Urinary bladder (tissue), 4 donors: ENCODE measurements around the gene U2AF2. TPM values are rescaled to one million over a fixed set of nuclear protein-coding genes. Genes with fewer than 3 reads are reported as not detected.

ENCODE experiments used
- DNase-seq: peaks from one replicate; pipeline ENCODE4 v3.0.0-alpha.2; 2015; ENCODE audit errors: extremely low spot score
- H3K27ac ChIP-seq: one replicate; pipeline ENCODE4 v1.5.1; 2013; ENCODE audit warnings: low read depth, mild to moderate bottlenecking, moderate library complexity
- H3K36me3 ChIP-seq: one replicate; pipeline ENCODE4 v1.6.1; 2013; ENCODE audit warnings: mild to moderate bottlenecking, moderate library complexity; ENCODE audit not compliant: insufficient read depth
- H3K4me1 ChIP-seq: one replicate; pipeline ENCODE4 v1.6.1; 2013; ENCODE audit warnings: mild to moderate bottlenecking, moderate library complexity; ENCODE audit not compliant: insufficient read depth
- H3K4me3 ChIP-seq: one replicate; pipeline ENCODE4 v1.5.1; 2013; ENCODE audit warnings: low read depth, low read length
- WGBS: extraction: QIAGEN DNeasy Blood & Tissue Kit; methylation state at CpG from one replicate; pipeline ENCODE4 v1.1.7; 2013; 5-methylcytosine and 5-hydroxymethylcytosine counted together
- polyA plus RNA-seq: library from polyadenylated mRNA; stranded (reverse); fragments of 200-250 nt; gene quantifications from one replicate; pipeline ENCODE4 v1.2.3, GENCODE V29; 2013
- total RNA-seq: library from RNA; depleted of rRNA; stranded (reverse); fragments of >200 nt; gene quantifications from one replicate; pipeline ENCODE4 v1.2.3, GENCODE V29; 2014
- donor health status: healthy with polysubstance abuse.
- donor health status: healthy.

Gene U2AF2
- total and polyA plus RNA-seq, 2 donors: 44.6 to 129 TPM

DNA sequence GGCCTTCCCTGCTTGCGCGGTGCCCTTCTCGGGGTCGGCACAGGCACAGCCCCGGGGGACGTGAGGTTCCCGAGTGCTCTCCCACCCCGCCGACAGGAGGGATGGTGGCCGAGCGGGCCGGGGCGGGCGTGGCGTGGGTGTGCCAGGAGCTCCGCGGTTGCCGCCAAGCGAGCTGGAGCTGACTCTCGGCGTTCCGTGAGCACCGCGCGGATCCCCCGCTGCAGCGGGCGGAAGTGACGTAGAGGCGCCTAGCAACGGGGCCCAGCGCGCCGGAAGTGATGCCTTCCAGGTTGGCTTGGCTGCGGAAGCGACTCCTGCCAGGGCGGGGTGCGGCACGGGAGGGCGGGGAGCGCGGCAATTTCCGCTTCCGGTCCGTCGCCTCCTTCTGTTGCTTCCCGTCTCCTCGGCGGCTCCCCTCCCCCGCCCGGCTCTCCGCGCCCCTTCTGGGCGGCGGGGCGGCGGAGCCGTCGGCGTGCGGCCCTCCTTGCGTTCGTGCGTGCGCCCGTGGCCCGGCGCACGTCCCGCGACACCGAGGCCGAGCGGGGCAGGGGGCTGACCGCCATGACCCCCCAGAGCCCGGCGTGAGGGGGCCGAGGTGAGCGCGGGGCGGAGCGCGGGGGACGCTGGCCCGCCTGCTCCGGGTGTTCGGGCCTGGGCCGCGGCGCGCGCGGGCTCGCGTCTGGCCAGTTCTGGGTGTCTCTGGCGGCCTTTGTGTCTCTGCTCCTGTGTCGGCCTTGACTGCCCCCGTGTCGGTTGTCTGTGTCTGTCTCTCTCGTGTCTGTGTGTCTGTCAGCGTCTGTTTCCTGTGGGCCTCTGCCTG is 20.2 kb downstream of the U2AF2 start, which contains the start of gene EPN1:
EPN1 (plus strand) TSS at position 386 of the 820 bp plus-strand sequence. CDS start 3,402 bp downstream, outside the sequence.
- no peaks in the 10 kb centered on the region for H3K4me1 ChIP-seq
- DNase-seq: peak; percentile 83
- H3K4me3 ChIP-seq: peak within 1 kb of the TSS; percentile 98
- H3K27ac ChIP-seq: peak within 1 kb of the TSS; percentile 88
- 1% methylated on average over 101 of the region's 101 CpGs for WGBS
- peaks cover 5% of the 10 kb centered on the region for H3K36me3 ChIP-seq

- 14% methylated on average over 16 of the region's 16 CpGs for WGBS
- Histone ChIP-seq H3K27ac (peak overlapping the region; percentile 88), H3K4me1 (no peaks in the 10 kb centered on the region), H3K4me3 (peak overlapping the region; percentile 98), H3K36me3 (no peaks in the 10 kb centered on the region)
- DNase-seq: no peak
Measured at GRCh38 chr19:55675661-55676354, 21.0 kb downstream of the U2AF2 start.

DNA sequence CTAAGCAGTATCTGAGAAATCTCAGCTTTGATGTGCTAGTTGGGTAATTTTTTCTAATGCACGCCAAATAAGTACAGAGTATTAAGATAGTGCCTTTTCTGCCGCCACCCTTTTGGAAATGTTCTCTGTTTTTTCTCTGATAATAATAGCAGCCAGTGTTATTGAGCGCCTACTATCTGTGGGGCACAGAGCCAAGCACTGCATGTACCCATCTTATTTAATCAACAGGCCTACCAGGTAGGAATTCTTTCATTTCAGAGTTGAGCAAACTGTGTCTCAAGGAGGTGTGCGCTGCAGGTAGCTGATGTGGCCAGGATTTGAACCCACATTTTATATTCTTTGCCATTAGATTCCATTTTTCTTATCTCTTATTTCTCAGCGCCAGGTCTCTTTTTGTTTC is 21.5 kb downstream of the U2AF2 start:
- no peaks in the 10 kb centered on the region for H3K36me3 ChIP-seq
- no peak overlapping the region for H3K4me3 ChIP-seq
- WGBS: 65% methylated on average over 5 of the region's 5 CpGs
- H3K27ac ChIP-seq: no peak overlapping the region
- no peak for DNase-seq
- no peaks in the 10 kb centered on the region for H3K4me1 ChIP-seq

- H3K4me1 ChIP-seq: no peaks in the 10 kb centered on the region
- 81% methylated on average over 7 of the region's 7 CpGs for WGBS
- DNase-seq: no peak
- no peak overlapping the region for H3K27ac ChIP-seq
- no peak overlapping the region for H3K4me3 ChIP-seq
- no peaks in the 10 kb centered on the region for H3K36me3 ChIP-seq
Measured at GRCh38 chr19:55676889-55677505, 22.2 kb downstream of the U2AF2 start.

GRCh38 chr19:55677572-55678028 is 22.8 kb downstream of the U2AF2 start:
- no peak for DNase-seq
- 61% methylated on average over 6 of the region's 6 CpGs for WGBS
- Histone ChIP-seq H3K27ac (no peak overlapping the region), H3K4me3 (no peak overlapping the region), H3K36me3 (no peaks in the 10 kb centered on the region), H3K4me1 (no peaks in the 10 kb centered on the region)

- 90% methylated on average over 21 of the region's 21 CpGs for WGBS
- Histone ChIP-seq H3K36me3 (no peaks in the 10 kb centered on the region), H3K4me3 (no peak overlapping the region), H3K27ac (no peak overlapping the region), H3K4me1 (no peaks in the 10 kb centered on the region)
- DNase-seq: no peak
Measured at GRCh38 chr19:55678121-55678671, 23.4 kb downstream of the U2AF2 start.

DNA sequence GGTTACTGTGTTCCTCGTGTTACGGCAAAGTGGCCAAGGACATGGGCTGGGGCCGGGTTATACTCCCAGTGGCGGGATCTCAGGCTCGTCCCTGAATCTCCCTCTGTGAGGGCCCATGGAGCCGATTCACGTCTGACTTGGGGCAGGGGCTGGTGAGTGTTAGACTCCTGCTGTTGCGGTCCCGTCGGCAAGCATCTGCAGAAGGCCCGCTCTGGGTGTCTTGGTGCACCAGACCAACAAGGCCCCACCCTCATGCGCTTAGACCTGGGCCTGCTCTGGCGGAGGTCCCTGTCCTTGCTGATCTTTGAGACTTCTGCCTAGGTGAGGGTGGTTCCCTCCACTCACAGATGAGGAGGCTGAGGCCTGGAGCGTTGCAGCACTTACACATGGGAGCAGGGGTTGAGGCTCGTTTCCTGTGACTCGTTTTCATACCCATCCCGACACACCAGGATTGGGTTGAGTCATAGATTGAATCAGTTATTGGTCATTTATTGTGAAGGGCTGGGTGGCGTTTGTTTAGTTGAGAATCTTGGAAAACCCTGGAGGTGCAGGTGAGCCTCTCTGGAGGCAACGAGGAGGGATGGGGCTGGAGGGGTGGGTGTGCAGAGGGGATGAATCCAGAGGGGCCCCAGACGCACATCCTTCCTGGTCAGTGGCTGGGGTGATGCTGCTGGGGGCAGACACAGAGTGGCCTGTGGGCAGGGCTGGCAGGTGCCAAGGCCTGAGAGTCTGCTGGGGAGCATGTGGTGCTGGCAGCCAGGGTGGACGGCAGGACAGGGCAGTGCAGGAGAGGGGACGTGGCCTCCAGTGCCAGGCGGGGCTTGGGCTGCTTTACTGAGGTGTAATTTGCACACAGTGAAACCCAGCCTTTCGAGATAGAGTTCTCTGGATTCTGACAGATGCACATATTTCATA is 24.8 kb downstream of the U2AF2 start:
- WGBS: 90% methylated on average over 24 of the region's 24 CpGs
- no peak for DNase-seq
- no peak overlapping the region for H3K4me3 ChIP-seq
- H3K36me3 ChIP-seq: no peaks in the 10 kb centered on the region
- H3K27ac ChIP-seq: no peak overlapping the region
- no peaks in the 10 kb centered on the region for H3K4me1 ChIP-seq

GRCh38 chr19:55680339-55681130 is 25.7 kb downstream of the U2AF2 start:
- Histone ChIP-seq H3K36me3 (no peaks in the 10 kb centered on the region), H3K4me3 (no peak overlapping the region), H3K4me1 (no peaks in the 10 kb centered on the region), H3K27ac (no peak overlapping the region)
- WGBS: 93% methylated on average over 20 of the region's 20 CpGs
- DNase-seq: no peak

GRCh38 chr19:55681131-55682092 is 26.6 kb downstream of the U2AF2 start:
- Histone ChIP-seq H3K4me3 (no peak overlapping the region), H3K4me1 (no peaks in the 10 kb centered on the region), H3K27ac (no peak overlapping the region), H3K36me3 (no peaks in the 10 kb centered on the region)
- DNase-seq: no peak
- 85% methylated on average over 9 of the region's 9 CpGs for WGBS

- 92% methylated on average over 22 of the region's 22 CpGs for WGBS
- no peaks in the 10 kb centered on the region for H3K4me1 ChIP-seq
- H3K4me3 ChIP-seq: no peak overlapping the region
- no peak overlapping the region for H3K27ac ChIP-seq
- no peaks in the 10 kb centered on the region for H3K36me3 ChIP-seq
- DNase-seq: no peak
Measured at GRCh38 chr19:55683449-55684261, 28.8 kb downstream of the U2AF2 start.
